ENCODE measurements around the gene OSBPL8. TPM values are rescaled to one million over a fixed set of nuclear protein-coding genes. Genes with fewer than 3 reads are reported as not detected.

Gene OSBPL8
- total and polyA plus RNA-seq, 2 experiments from 2014 or later = 78.0 to 124 TPM

GRCh38 chr12:76375939-76376338 lies 183.6 kb downstream of the OSBPL8 start (continued):
- TF ChIP-seq ZNF462 (CRISPR knock-in tag; IDR thresholded peaks at IDR 0.05) = no peak
- TF ChIP-seq CTCF (conservative IDR thresholded peaks at IDR 0.05; ENCODE audit: low read depth in 2 of 2) = no peak
- TF ChIP-seq ETS1 (IDR thresholded peaks at IDR 0.05) = no peak

GRCh38 chr12:76375470-76375869 lies 184.1 kb downstream of the OSBPL8 start:
- H3K9me2 ChIP-seq (ENCODE audit: insufficient read depth) = no peaks in the 10 kb centered on the region
- no peak overlapping the region for H3K27ac Mint-ChIP-seq
- no peaks in the 10 kb centered on the region for H3F3A ChIP-seq (replicated peaks; ENCODE audit: low read depth)
- no peaks in the 10 kb centered on the region for H3K27me3 Mint-ChIP-seq (ENCODE audit: insufficient read depth, low read depth, poor library complexity)
- no peaks in the 10 kb centered on the region for H3K4me1 Mint-ChIP-seq
- no peak overlapping the region for H3K4me3 Mint-ChIP-seq
- no peaks in the 10 kb centered on the region for H3K27me3 ChIP-seq (ENCODE audit: insufficient read depth)
- no peaks in the 10 kb centered on the region for H3K4me1 ChIP-seq (ENCODE audit: insufficient read depth)
- no peak overlapping the region for H2AFZ ChIP-seq
- no peaks in the 10 kb centered on the region for H4K20me1 ChIP-seq (replicated peaks; ENCODE audit: insufficient read depth)
- H3K9me3 Mint-ChIP-seq = no peaks in the 10 kb centered on the region
- ATAC-seq (no peak), DNase-seq (ENCODE audit: low spot score) (no peak)
- no peak overlapping the region for H3K4me2 ChIP-seq
- H3K36me3 ChIP-seq (ENCODE audit: insufficient read depth) = peaks cover 4% of the 10 kb centered on the region; the same call in 1 of the 2 replicates
- H3K4me3 ChIP-seq = no peak overlapping the region
- H3K79me2 ChIP-seq (replicated peaks; ENCODE audit: insufficient read depth) = no peaks in the 10 kb centered on the region
- no peak overlapping the region for H3K27ac ChIP-seq (ENCODE audit: low read depth)
- H3K36me3 Mint-ChIP-seq (ENCODE audit: low read depth) = peaks cover 16% of the 10 kb centered on the region; the same call in 2 of the 3 replicates
- TF ChIP-seq STAT1 (IDR thresholded peaks at IDR 0.05; ENCODE audit: unreplicated experiment) (no peak), ETS1 (IDR thresholded peaks at IDR 0.05) (no peak), POLR2AphosphoS5 (IDR thresholded peaks at IDR 0.05; ENCODE audit: low read depth) (no peak), NANOG (IDR thresholded peaks at IDR 0.05; ENCODE audit: borderline replicate concordance) (no peak), JUNB (IDR thresholded peaks at IDR 0.05; ENCODE audit: unreplicated experiment) (no peak), ZNF331 (CRISPR knock-in tag; IDR thresholded peaks at IDR 0.05; ENCODE audit: low read depth) (no peak), CREB1 (CRISPR knock-in tag; IDR thresholded peaks at IDR 0.05; ENCODE audit: low read depth) (no peak), EZH2 (IDR thresholded peaks at IDR 0.05; ENCODE audit: low read depth, unreplicated experiment) (no peak), REST (IDR thresholded peaks at IDR 0.05; ENCODE audit: unreplicated experiment) (no peak), EZH2phosphoT487 (IDR thresholded peaks at IDR 0.05; ENCODE audit: unreplicated experiment) (no peak)

All from GM23338 (cell line).